KMS-11 (cell line): Measurements from ENCODE around the gene TMEM187.
A peak's percentile ranks its signal among the peaks of the same experiment; 100 is the strongest.

Experiments used
- H2AFZ ChIP-seq: fragments of 200-600 bp; sonication (generic); 2 replicates; pipeline ENCODE4 v1.6.1; 2016; ENCODE audit warnings: antibody characterized with exemption, mixed run types, low read depth
- H3K27ac ChIP-seq: fragments of 200-600 bp; sonication (generic); 2 replicates; pipeline ENCODE4 v1.6.1; 2016; ENCODE audit warnings: mild to moderate bottlenecking, mixed run types
- H3K27me3 ChIP-seq: fragments of 200-600 bp; sonication (generic); 2 replicates; pipeline ENCODE4 v1.6.1; 2017; ENCODE audit warnings: mild to moderate bottlenecking, low read depth, mixed run types, moderate library complexity; ENCODE audit not compliant: insufficient read depth
- H3K36me3 ChIP-seq: fragments of 200-600 bp; sonication (generic); 2 replicates; pipeline ENCODE4 v1.6.1; 2017; ENCODE audit warnings: mild to moderate bottlenecking, mixed run types; ENCODE audit not compliant: insufficient read depth
- H3K4me1 ChIP-seq: fragments of 200-600 bp; sonication (generic); 2 replicates; pipeline ENCODE4 v1.6.1; 2016; ENCODE audit warnings: mild to moderate bottlenecking, low read depth, mixed run types; ENCODE audit not compliant: poor library complexity, severe bottlenecking
- H3K4me2 ChIP-seq: fragments of 200-600 bp; sonication (generic); 2 replicates; pipeline ENCODE4 v1.7.0; 2016; ENCODE audit warnings: mild to moderate bottlenecking, mixed run types
- H3K4me3 ChIP-seq: fragments of 200-600 bp; sonication (generic); IDR thresholded peaks from 2 replicates; pipeline ENCODE4 v1.6.1; 2017; ENCODE audit warnings: low read depth, low read length, mixed read lengths; ENCODE audit not compliant: insufficient read depth
- H3K79me2 ChIP-seq: fragments of 200-600 bp; sonication (generic); 2 replicates; pipeline ENCODE4 v1.6.1; 2016; ENCODE audit warnings: low read depth, mixed run types; ENCODE audit not compliant: insufficient read depth
- H3K9ac ChIP-seq: fragments of 200-600 bp; sonication (generic); 2 replicates; pipeline ENCODE4 v1.6.1; 2016; ENCODE audit warnings: mild to moderate bottlenecking, mixed run types
- H4K20me1 ChIP-seq: fragments of 200-600 bp; sonication (generic); 2 replicates; pipeline ENCODE4 v1.6.1; 2016; ENCODE audit warnings: mild to moderate bottlenecking, mixed run types; ENCODE audit not compliant: insufficient read depth
- TF ChIP-seq, protein P1 (sequence below): fragments of 200-600 bp; sonication (generic); conservative IDR thresholded peaks from 2 replicates; pipeline ENCODE4 v1.6.1; 2017; ENCODE audit warnings: low read depth, mild to moderate bottlenecking, antibody characterized with exemption, low read length, moderate library complexity, mixed read lengths

Gene TMEM187

DNA sequence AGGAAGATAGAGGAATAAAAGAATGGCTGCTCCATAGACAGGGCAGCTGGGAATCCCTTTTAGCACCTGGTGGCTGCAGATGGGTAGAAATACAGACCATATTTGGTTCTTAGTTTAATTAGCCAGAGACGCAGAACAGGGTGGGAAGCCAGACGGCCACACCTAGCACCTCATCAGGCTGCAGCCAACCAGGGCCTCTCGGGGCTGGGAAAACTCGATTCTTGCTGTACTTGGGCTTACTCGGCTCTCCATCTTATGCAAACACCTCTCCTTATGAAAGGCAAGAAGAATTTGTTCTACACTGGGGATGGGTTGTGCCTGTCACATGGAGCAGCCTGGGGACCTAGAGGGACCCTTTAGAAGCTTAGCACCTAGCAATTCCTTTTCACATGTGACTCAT, 27.5 kb downstream of the TMEM187 start:
- Histone ChIP-seq H3K4me1 (peaks cover 34% of the 10 kb centered on the region), H3K9ac (no peak overlapping the region), H3K79me2 (no peaks in the 10 kb centered on the region), H2AFZ (no peak overlapping the region), H3K4me3 (no peak overlapping the region), H3K36me3 (no peaks in the 10 kb centered on the region), H3K27ac (no peak overlapping the region), H4K20me1 (no peaks in the 10 kb centered on the region), H3K4me2 (no peak overlapping the region), H3K27me3 (no peaks in the 10 kb centered on the region)
- TF ChIP-seq, protein P1, sequence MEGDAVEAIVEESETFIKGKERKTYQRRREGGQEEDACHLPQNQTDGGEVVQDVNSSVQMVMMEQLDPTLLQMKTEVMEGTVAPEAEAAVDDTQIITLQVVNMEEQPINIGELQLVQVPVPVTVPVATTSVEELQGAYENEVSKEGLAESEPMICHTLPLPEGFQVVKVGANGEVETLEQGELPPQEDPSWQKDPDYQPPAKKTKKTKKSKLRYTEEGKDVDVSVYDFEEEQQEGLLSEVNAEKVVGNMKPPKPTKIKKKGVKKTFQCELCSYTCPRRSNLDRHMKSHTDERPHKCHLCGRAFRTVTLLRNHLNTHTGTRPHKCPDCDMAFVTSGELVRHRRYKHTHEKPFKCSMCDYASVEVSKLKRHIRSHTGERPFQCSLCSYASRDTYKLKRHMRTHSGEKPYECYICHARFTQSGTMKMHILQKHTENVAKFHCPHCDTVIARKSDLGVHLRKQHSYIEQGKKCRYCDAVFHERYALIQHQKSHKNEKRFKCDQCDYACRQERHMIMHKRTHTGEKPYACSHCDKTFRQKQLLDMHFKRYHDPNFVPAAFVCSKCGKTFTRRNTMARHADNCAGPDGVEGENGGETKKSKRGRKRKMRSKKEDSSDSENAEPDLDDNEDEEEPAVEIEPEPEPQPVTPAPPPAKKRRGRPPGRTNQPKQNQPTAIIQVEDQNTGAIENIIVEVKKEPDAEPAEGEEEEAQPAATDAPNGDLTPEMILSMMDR: no peak

DNA sequence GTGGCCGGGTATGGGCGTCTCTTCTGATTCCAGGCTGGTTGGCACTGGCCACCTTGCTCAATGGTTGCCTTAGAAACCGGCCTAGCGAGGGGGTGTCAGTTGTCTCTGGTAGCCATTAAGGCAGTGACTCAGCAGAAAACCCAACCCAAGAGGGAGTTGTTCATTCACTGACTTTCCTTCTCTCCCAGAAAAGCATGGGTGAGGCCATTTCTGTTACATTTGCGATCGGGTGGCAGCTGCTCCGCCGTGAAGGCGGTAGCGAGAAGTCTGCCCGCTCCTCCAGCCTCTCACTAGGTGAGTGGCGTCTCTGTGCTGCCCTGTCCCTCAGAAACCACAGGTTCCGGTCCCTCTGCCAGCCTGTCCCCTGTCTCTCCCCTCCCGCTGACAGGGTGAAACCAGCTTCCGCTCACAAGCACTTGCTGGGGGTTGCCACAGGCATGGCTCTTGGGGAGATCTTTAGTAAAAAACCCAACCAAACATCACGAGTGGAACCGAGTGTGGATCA, 29.7 kb downstream of the TMEM187 start:
- Histone ChIP-seq H3K4me1 (peaks cover 34% of the 10 kb centered on the region), H3K79me2 (no peaks in the 10 kb centered on the region), H3K27me3 (no peaks in the 10 kb centered on the region), H3K9ac (peak overlapping the region; percentile 89), H3K27ac (peak overlapping the region; percentile 100), H3K4me3 (no peak overlapping the region), H3K36me3 (no peaks in the 10 kb centered on the region), H4K20me1 (no peaks in the 10 kb centered on the region), H3K4me2 (peak overlapping the region; percentile 85), H2AFZ (no peak overlapping the region; the same call in 1 of the 2 replicates)
- TF ChIP-seq, protein P1: no peak

DNA sequence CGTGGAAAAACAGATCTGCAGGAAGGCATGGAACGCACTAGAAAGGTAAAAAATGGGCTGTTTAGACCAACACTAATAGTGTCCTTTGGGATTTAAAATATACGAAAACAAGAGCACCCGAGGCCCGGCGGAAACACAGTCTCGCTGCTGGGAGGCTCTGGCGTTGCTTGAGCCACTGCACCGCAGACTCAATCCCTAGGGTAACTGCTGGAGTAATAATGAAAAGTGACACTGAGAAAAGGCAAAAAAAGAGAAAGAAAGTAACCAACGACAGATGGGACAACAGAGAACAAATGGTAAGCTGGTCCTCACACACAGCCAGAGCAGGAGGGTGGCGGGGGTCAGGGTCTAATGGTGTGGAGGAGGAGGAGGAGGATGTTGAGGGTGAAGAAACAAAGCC, 31.8 kb downstream of the TMEM187 start:
- Histone ChIP-seq H3K4me1 (peaks cover 53% of the 10 kb centered on the region), H3K27me3 (no peaks in the 10 kb centered on the region), H3K27ac (no peak overlapping the region; the same call in 1 of the 2 replicates), H2AFZ (no peak overlapping the region), H3K9ac (no peak overlapping the region), H4K20me1 (no peaks in the 10 kb centered on the region), H3K79me2 (no peaks in the 10 kb centered on the region), H3K36me3 (no peaks in the 10 kb centered on the region), H3K4me3 (no peak overlapping the region), H3K4me2 (no peak overlapping the region)
- TF ChIP-seq, protein P1: no peak

DNA sequence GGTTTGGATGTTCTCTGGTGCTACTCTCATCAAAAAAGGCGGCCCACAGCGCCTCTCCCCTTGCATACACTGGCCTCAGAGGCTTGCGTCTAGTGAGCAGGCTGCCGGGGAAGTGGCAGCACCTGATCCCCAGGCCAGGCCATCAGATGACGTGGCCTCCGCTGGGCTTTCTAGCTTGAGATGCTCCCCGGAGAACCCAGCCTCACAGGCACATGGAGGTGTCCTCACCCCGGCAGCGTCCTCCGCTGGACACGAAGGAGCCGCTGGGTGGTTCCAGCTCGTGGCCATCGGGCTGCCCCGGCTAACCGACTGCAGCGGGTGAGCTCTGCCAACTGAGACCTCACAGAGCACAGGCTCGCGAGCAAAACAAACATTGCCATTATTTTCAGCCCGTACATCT, 34.4 kb downstream of the TMEM187 start:
- no peaks in the 10 kb centered on the region for H3K36me3 ChIP-seq
- TF ChIP-seq, protein P1: no peak
- H3K4me1 ChIP-seq: peaks cover 56% of the 10 kb centered on the region
- no peak overlapping the region for H3K9ac ChIP-seq
- no peak overlapping the region for H3K27ac ChIP-seq
- H3K4me2 ChIP-seq: no peak overlapping the region
- H2AFZ ChIP-seq: no peak overlapping the region
- H4K20me1 ChIP-seq: no peaks in the 10 kb centered on the region
- H3K27me3 ChIP-seq: no peaks in the 10 kb centered on the region
- no peak overlapping the region for H3K4me3 ChIP-seq
- H3K79me2 ChIP-seq: no peaks in the 10 kb centered on the region
